IPS DF 19.7 (cell line): Measurements from ENCODE around the gene GALNT14.

Experiments used
- DNase-seq: peaks from one replicate; pipeline ENCODE4 v3.0.0-alpha.2; 2013; ENCODE audit warnings: low read depth, low spot score

GALNT14 gene

DNA sequence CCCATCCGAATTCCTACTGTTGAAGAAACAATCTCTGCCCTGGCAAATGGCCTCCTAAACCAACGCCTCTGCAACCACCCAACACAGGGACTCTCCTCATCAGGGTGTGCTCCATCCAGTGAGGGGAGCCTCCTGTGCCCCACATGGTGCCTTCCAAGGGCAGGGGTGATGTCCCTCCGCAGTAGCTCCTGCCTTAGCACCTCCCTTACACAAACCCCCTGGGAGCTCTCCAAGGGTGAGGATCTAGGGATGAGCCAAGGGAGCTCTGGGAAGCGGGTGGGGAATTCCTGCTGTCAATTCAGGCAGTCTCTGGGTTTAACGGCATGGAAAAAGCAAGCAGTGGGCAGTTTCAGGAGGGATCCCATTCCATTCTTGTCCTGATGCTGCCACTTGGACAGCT, 3.8 kb downstream of the GALNT14 start:
- no peak for DNase-seq

DNA sequence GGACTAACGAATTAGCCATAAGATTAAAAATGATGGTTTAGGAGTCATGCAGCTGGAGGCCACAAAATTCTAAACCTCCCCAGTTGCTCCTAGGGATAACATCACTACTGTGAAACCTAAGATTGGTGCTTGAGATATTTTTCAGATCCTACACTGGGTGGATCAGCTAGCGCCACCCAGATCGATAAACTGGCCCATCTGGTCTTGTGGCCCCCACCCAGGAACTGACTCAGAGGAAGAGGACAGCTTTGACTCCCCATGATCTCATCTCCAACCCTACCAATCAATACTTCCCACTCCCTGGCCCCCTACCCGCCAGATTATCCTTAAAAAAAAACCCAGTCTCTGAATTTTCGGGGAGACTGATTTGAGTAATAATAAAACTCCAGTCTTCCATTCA, 5.5 kb downstream of the GALNT14 start:
- DNase-seq: no peak

DNA sequence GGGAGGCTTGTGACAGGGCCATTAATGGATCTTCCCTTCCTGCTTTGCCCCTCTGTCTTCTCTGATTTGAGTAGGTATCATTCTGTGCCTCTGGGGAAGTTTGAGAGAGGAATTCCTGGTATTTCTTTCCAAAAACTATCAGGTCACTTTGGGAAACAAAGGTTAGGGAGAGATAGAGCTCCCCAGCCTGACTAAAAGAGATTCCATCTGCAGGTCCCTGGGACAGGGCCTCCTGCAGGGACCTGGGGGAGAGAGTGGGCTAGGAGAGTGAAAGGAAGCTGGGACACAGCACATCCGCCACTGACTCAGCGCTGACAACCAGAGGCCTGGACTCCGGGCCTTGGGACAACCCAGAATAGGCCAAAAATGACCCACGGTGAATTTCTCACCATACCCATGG, 6.4 kb downstream of the GALNT14 start:
- DNase-seq: no peak

DNA sequence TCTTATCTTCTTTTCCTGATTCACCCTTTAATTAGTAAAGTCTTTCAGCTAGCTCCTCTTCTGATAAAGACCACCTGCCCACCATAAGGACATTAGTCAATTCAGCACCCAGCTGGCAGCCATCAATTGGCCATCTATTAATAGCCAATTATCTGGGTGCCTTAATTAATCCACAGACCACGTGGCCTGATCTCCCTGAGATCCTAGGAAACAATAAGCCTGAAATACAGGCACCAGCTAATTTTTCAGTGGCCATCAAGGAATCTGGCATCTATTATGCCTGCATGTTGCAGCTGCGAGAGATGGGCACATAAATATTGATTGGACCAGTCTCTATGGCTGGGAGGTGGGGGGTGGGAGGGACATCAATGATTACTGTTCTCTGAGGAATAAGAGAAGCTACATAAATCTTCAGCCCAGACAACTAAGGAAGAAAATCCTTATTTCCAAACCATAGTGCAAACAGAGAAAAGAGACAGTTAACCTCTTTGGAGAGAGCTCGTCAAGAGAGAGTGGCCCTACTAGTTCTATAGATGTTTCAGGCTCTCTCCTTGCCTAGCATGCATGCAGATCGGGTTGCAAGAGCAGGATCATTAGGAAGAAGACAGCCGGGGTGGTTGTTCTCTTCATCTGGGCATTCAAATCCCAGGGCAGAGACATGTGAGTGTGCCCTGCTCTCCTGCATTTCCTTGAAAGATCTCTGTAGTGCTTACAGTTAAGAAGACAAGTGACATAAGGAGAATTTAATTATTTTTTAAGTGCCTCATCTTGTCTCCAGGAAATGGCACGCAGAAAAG, 8.7 kb downstream of the GALNT14 start:
- no peak for DNase-seq

DNA sequence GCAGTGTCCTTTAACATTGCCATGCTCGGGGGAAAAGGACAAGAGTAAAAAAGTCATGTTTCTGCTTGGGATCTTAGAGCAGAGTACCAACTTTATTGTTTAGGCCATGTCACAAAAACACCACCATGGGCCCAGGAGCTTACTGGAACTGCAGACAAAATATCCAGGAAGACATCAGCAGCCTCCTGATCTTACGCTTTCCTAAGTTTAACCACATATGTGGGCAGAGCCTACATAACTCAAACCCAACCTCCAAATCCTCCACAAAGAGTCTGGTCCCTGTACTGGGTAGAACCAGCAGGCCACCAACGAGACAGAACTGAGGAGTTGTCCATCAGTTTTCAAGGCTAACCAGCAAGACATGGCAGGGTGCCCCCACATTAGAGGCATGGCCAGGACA, 10.3 kb downstream of the GALNT14 start:
- DNase-seq: no peak

DNA sequence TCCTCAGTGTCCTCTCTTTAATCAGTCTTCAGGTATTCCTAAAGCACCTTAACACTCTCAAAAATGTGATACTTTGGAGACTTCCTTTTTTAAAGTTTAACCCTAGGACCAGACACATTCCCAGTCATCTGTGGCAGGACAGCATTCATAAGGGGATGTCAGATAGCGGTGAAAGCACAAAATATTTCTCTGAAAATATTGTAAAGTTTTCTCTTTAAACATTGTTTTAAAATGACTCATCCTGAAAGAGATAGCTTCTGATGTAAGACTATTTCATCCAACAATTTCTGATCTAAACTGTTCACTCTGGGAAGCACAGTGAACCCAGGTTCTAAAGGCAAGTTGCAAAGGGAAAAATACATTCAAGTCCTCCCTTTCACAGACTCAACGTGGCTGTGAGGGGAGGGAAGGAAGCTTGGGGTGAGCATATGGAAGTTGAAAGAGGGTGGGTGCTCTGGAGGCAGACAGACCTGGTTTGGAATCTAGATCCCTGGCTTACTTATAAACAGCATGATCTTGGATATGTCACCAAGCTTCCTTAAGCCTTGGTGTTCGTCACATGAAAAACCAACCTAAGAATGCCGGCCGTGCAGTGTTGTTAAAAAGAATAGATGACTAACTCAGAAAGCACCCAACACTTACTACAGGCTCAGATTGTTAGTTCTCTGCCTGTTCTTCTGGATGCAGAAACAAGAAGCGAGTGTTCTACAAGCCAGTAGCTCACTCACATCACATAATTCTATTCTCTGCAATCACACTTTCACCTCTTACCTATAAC, 12.1 kb downstream of the GALNT14 start:
- DNase-seq: no peak

DNA sequence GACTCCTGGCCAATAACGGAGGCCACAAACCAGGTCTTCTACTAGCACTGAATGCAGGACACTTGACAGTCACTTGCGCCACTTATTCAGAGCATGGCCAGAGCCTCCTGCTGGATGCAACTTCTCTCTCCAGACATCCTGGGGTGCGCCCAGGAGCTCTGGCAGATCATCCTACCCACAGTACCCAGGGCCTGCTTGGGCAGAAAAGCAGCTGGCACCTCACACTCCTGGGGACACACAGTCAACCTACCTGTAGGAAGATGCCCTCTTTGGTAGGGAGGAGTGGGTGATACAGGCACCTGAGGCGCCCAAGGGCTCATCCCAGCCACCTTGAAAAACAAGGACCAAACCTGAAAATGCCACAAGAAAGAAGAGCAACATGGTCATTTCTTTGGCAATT, 13.3 kb downstream of the GALNT14 start:
- no peak for DNase-seq

DNA sequence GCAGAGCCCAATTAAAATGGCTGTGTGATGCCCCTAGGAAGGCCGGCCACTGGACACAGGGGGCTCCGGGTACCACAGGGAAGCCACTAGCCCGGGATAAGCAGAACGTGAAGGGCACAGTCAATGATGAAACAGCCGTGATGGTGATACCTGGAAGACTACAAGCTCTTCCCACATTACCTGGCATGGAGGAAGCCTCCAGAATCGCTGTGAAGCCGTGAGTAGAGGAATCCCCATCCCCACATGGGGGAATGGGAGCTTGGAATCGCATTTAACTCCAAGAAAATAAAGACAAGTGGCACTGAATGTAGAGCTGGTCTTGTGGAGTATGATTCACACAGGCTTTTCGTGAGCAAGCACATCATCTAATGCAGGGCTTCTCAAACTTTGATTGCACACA, 16.1 kb downstream of the GALNT14 start:
- DNase-seq: no peak

DNA sequence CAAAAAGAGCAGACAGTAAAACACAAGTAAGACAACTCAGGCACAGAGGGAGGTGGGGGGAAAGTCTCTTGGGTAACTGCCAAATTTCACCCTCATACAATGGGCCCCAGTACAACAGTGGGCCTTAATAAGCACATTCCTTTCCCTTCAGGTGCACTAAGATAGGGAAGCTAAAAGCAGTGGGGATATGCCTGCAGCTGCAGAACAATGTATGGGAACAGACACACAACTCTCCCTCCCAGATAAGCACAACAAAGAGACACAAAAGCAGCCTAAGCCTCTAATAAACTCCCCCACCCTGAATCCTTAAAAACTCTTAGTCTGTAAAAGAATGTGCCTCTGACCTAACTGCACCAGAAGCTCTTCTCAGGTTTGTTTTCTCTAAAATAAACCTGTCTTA, 24.5 kb downstream of the GALNT14 start:
- no peak for DNase-seq

DNA sequence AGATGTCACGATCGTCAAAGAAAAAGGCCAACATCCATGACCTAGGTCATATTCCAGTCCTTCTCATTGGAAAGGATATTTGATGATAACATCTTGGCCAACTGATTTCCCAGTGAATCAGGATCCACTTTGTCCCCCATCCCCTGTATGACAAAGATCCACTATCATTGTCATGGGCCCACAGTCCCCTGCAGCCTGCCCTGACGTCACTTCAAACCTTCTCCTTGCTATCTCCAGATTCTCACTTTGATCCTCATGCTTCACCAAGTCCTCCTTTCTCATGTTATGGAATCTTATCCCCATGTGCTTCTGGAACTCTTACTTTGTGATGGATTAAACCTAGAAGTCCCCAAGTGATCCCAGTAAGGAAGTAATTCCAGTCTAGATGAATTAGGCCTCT, 25.7 kb downstream of the GALNT14 start:
- no peak for DNase-seq

DNA sequence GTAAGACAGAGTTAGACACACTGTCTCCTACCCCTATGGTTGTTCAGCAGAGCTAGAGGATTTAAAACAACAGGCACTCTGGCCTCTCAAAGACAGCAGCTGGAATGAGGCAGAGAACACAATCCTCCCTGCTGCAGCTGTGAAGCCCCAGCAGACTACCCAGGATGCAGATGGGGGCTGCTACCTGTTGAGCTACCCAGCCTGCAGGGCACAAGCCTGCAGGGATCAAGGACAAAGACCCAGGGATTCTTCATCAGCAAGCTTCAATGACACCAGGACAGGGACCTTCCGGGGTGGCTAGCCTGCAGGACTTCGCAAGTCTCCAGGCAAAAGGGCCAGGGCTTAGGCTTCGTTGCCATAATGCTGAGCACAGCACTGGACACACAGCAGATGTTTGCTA, 27.2 kb downstream of the GALNT14 start:
- no peak for DNase-seq

DNA sequence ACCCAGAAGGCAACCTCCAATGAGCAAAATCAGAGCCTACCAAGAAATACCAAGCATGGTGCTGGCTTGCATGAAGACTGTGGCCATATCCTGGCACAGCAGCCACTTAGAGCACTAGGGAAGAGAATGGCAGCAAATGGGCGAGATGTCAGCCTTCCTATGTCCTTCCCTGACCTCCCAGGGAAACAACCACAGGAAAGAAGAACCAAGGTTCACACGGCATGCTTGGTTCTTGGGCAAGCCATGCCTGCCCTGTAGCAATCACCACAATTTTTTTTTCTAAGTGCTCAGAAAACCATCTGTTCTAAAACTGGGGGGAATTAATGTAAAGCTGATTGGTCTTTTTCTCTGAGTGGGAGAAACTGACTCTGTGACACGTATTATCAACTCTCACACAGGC, 27.8 kb downstream of the GALNT14 start:
- no peak for DNase-seq

DNA sequence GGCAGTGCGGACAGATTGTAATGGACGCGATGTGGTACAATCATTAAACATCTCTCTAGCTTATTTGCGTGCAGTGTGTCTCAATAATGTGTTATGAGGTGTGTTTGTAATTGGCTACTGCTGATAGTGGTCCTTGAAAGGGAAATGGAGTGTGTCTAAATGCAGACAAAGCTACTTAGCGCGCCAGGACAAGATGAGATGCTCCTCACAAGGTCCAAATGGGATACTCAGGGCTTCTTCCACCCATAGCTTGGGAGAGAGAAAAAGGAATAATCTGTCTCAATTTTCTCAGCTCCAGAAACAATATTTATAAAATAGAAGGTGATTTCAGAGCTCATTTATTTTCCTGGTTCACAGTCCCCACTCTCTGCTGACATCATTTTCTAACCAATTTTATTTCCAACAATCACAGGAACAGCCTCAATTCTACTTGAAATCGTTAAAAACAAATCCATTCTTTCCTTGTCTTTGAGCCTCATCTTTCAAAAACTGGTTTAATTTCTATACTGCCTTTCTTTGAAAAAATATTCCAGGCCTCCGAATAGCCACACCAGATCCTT, 28.5 kb downstream of the GALNT14 start:
- no peak for DNase-seq

DNA sequence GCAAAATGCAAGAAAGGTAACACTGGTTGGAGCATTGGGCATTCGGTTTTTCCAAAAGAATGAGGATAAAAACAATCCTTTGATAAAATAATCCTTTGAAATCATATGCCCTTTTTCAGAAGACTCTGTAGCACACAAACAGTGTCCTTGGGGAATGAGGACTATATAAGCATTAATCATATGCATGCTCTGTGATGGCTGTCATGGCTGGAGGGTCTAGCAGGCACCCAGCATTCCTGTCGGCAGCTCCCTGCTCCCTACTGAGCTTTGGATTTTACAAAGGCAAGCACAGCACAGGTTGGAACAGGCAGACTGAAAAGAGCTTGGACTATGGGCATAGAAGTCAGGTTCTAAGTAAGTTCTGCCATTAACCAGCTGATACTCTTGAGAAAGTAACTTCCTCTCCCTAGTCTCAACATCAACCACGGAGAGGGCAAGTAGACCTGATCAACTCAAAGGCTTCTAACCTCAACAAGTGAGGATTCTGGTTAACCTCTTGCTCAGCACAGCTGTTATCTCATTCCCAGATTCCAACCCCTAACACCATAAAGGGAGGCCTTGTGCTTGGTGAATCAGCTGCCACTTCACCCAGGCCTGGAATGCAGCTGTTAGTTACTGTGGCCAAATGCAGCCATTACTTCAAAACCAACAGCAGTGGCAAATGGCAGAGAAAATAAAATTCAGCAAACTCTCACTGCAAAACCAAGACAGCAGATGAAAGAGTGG, 29.5 kb downstream of the GALNT14 start:
- DNase-seq: no peak

DNA sequence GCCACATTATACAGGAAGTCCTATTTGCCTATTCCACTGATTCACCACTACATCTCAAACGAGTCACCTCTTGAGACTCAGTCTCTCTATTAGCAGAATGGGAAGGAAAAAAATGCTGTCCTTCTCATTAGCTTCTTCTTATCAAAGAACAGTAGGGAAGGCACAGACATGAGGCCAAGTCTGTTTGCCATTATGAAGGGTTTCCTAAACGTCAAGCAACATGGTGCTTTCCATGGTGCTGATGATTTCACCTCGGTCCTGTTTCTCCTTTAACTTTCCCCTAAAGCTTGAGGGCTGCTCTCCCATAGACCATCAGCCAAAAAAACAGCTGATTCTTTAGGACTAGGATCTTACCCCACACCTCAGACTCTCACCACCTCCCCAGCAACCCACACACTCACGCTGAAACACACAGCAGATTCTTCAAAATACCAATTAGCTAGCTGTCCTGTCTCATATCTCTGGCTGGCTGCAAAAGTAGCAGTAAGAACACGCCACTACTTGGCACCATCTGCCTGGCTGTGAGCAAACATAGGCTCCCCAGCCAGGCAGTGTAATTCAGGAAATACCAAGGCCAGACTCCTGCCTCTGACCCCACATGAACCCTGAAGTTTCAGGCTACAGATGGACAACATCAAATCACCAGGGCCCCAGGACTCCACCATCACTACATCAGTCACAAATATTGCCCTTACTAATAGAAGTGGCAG, 30.5 kb downstream of the GALNT14 start:
- no peak for DNase-seq

DNA sequence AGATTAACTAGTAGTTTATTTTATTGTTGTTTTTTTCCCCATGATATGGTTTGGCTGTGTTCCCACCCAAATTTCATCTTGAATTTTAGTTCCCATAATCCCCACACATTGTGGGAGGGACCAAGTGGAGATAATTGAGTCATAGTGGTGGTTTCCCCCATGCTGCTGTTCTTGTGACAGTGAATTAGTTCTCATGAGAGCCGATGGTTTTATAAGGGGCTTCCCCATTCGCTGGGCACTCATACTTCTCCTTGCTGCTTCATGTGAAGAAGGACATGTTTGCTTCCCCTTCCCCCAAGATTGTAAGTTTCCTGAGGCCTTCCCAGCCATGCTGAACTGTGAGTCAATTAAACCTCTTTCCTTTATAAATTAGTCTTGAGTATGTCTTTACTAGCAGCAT, 36.5 kb downstream of the GALNT14 start:
- no peak for DNase-seq

DNA sequence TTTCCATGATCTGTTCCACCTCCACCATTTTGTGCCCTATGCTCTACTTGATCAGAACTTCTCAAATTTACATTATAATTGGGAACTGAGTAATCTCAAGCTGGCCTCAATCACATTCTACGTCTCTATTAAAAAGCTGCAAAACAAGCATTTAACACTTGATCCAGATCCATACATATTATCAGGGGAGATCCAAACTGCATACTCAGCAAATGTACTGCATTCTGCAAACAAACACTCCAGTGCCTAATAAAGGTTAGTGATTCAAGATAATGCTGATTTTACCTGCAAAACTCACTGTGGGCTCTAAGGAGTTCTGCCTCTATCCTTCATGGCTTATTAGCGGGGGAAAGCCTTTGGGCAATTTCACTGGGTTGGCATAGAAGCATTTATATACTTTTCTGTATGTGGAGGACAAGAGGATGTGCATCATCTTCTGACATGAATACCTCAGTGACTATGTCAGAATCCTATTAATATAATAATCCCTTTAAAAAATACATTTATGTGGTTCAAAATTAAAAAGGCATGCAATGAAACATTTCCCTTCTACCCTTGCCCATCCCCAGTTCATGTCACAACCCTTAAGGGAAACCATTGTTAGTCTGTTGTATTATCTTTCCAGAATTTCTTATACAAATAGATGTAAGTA, 40.2 kb downstream of the GALNT14 start:
- no peak for DNase-seq

DNA sequence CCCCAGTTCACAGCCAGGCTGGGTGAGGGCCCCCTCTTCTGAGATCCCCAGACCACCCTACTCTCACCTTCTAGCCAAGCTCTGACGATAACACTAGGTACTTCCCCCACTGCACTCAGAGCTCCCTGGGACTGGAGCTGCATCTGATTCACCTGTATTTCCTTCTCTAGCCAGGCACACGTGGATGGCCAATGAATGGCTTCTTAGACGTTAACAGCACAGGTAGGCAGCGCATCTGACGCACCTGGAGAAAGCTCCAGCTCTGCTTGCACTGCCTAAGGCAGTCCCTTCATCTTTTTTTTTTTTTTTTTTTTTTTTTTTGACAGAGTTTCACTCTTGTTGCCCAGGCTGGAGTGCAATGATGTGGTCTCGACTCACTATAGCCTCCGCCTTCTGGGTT, 48.1 kb downstream of the GALNT14 start:
- DNase-seq: no peak

DNA sequence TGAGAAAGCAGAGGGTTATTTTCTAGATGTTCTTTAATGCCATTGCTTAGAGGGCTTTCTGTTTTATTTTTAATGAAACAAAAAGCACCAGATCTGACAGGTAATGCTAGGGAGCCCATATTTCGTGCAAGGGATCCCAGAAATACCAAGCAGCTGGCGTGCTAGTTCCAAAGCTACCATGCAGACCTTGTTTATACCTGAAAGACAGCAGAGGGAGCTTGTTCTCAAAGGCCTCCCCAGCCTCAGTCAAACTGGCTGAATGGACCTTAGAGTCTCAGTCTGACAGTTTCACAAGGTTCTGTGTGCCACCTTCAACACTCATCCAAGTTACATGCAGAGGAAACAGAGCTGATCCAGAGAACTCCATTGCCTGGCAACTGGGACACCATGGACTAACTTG, 48.6 kb downstream of the GALNT14 start:
- DNase-seq: no peak

DNA sequence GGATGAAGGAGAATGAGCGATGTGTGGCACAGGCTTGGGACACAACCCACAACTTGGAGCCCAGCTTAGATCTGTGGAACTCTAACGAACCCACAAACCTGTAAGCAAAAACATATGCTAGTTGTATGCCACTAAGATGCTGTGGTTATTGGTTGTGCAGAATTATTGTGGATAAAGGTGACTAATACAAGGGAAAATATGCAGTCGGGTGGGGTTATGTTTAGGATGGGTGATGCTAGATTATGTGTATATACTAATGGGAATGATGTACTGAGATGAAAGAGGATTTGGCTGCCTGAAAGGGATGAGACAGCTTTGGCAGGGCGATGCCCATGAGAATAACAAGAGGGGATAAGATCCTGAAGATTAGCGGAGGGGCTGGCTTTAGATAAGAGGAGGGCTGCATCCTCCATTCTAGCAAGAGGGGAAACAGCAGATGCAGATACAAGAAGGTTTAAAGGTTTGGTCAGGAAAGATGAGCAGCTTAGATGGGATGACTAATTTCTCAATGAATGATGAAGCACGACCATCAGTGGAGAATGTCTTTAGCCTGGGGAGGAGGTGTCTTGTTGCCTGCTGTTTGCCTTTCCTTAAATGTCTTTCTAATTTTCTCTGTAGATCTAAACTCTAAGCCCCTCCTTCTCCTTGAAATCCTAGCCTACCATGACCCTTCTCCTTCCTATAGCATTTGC, 49.6 kb downstream of the GALNT14 start:
- DNase-seq: no peak

DNA sequence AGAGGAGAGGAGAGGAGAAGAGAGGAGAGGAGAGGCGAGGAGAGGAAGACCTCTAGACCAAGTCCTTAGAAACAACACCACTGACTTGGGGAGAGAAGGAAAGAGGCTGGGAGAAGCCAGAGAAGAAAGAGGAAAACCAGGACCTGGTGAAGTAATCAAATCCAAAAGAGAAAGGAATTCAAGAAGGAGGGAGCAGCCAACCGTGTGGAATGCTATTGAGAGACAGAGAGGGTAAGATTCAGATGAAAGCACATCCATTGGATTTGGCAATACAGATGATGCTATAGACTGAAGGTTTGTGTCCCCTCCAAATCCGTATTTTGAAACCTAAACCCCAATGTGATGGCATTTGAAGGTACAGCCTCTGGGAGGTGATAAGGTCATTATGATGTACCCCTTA, 50.7 kb downstream of the GALNT14 start:
- no peak for DNase-seq
